ENCODE measurements around the gene EYS. TPM values are rescaled to one million over a fixed set of nuclear protein-coding genes. Genes with fewer than 3 reads are reported as not detected.

The EYS gene
- total and polyA plus RNA-seq, 9 of the 15 experiments (the other 6 are each of a cell fraction or from before 2014, with no cell fraction given): 0.03 to 0.36 (median 0.10) TPM; not detected in 2

DNA sequence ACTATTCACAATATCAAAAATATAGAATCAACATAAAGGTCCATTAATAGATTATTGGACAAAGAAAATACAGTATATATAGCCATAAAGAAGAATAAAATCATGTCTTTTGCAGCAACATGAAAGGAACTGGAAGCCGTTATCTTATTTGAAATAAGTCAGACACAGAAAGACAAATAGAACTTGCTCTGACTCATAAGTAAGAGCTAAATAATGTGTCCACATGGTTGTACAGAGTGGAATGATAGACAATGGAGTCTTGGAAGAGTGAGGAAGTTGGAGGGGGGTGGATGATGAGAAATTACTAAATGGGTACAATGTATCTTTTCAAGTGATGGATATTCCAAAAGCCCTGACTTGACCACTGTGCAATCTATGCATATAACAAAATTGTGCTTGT is 1457.9 kb downstream of the EYS start:
- WGBS (ENCODE audit: insufficient coverage, low coverage, missing lambda C conversion rate): 6% methylated on average over 1 of the region's 1 CpG
- CTCF ChIA-PET (ENCODE audit: low intra/inter-chr PET ratio): no interaction called here

More for the DNA sequence above, 1457.9 kb downstream of the EYS start:
- Histone ChIP-seq H3K36me3 (ENCODE audit: control insufficient read depth, insufficient read depth, low read length) (no peaks in the 10 kb centered on the region), H3K4me2 (ENCODE audit: insufficient read depth, low read length) (no peak overlapping the region), H3K79me2 (ENCODE audit: control insufficient read depth, insufficient read depth, low read length) (no peaks in the 10 kb centered on the region), H2AFZ (ENCODE audit: low read depth, low read length) (no peak overlapping the region), H4K20me1 (replicated peaks; ENCODE audit: control insufficient read depth, insufficient read depth, low read length) (no peaks in the 10 kb centered on the region), H3K27ac (ENCODE audit: extremely low read depth, low read depth, low read length) (no peak overlapping the region), H3K9me1 (ENCODE audit: control insufficient read depth, insufficient read depth, low read length) (no peaks in the 10 kb centered on the region), H3K9ac (ENCODE audit: insufficient read depth in 1 of 2, low read depth in 2 of 2, low read length in 2 of 2) (no peak overlapping the region), H3K4me1 (replicated peaks in 1 of 2; ENCODE audit: control insufficient read depth in 2 of 2, insufficient read depth in 2 of 2, low read length in 2 of 2) (no peaks in the 10 kb centered on the region), H3K4me3 (no peak overlapping the region), H3K9me3 (replicated peaks; ENCODE audit: control insufficient read depth, insufficient read depth, low read depth, low read length) (no peaks in the 10 kb centered on the region), H3K27me3 (ENCODE audit: control insufficient read depth in 2 of 2, insufficient read depth in 2 of 2, low read length in 2 of 2) (no peaks in the 10 kb centered on the region)
- intact Hi-C loops (cut with micrococcal nuclease) (no loop called here), in situ Hi-C loops (cut with MboI) (no loop called here)
- TF ChIP-seq ZNF253 (CRISPR knock-in tag; conservative IDR thresholded peaks at IDR 0.05) (no peak), ESRRB (CRISPR knock-in tag; IDR thresholded peaks at IDR 0.05; ENCODE audit: borderline replicate concordance) (no peak), MIER1 (IDR thresholded peaks at IDR 0.05; ENCODE audit: low read depth) (no peak), BDP1 (IDR thresholded peaks at IDR 0.05; ENCODE audit: insufficient read depth, insufficient read length) (no peak), TAF9B (IDR thresholded peaks at IDR 0.05; ENCODE audit: partially characterized antibody) (no peak), KLF10 (CRISPR knock-in tag; IDR thresholded peaks at IDR 0.05) (no peak), ZSCAN29 (IDR thresholded peaks at IDR 0.05) (no peak), NFIX (CRISPR knock-in tag; IDR thresholded peaks at IDR 0.05; ENCODE audit: low read depth) (no peak)
- TF ChIP-seq, protein P1, sequence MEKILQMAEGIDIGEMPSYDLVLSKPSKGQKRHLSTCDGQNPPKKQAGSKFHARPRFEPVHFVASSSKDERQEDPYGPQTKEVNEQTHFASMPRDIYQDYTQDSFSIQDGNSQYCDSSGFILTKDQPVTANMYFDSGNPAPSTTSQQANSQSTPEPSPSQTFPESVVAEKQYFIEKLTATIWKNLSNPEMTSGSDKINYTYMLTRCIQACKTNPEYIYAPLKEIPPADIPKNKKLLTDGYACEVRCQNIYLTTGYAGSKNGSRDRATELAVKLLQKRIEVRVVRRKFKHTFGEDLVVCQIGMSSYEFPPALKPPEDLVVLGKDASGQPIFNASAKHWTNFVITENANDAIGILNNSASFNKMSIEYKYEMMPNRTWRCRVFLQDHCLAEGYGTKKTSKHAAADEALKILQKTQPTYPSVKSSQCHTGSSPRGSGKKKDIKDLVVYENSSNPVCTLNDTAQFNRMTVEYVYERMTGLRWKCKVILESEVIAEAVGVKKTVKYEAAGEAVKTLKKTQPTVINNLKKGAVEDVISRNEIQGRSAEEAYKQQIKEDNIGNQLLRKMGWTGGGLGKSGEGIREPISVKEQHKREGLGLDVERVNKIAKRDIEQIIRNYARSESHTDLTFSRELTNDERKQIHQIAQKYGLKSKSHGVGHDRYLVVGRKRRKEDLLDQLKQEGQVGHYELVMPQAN (IDR thresholded peaks at IDR 0.05; ENCODE audit: borderline replicate concordance): no peak
- TF ChIP-seq, protein P2, sequence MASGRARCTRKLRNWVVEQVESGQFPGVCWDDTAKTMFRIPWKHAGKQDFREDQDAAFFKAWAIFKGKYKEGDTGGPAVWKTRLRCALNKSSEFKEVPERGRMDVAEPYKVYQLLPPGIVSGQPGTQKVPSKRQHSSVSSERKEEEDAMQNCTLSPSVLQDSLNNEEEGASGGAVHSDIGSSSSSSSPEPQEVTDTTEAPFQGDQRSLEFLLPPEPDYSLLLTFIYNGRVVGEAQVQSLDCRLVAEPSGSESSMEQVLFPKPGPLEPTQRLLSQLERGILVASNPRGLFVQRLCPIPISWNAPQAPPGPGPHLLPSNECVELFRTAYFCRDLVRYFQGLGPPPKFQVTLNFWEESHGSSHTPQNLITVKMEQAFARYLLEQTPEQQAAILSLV (tag; IDR thresholded peaks at IDR 0.05): no peak
- DNase-seq (ENCODE audit: extremely low read depth in 1 of 4, low spot score in 3 of 4) (no peak), FAIRE-seq (no peak), ATAC-seq (no peak)
- POLR2A ChIA-PET: no interaction called here
- BruUV-seq (replicated peaks): no TSS peak
